ENCODE results near the gene SMIM23.

DNA sequence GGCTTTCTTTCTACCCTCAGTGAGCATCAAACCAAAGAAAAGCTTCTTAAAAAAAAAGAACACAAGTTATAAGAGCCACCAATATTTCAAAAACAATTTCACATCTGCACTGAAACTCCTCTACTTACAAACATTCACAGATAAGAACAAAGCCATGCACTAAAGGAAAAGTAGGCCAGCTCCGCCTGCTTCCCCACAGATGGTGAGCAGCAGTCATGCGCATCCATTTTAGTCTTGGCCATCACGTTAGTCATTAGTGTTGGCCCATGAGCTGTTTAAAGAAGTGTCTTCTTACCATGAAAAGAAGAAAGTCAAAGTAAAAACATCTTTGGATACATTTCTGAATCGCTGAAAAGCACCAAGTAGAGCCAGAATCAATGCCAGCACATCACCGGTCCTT is 40.0 kb upstream of the SMIM23 start:
- TF ChIP-seq, protein P1, sequence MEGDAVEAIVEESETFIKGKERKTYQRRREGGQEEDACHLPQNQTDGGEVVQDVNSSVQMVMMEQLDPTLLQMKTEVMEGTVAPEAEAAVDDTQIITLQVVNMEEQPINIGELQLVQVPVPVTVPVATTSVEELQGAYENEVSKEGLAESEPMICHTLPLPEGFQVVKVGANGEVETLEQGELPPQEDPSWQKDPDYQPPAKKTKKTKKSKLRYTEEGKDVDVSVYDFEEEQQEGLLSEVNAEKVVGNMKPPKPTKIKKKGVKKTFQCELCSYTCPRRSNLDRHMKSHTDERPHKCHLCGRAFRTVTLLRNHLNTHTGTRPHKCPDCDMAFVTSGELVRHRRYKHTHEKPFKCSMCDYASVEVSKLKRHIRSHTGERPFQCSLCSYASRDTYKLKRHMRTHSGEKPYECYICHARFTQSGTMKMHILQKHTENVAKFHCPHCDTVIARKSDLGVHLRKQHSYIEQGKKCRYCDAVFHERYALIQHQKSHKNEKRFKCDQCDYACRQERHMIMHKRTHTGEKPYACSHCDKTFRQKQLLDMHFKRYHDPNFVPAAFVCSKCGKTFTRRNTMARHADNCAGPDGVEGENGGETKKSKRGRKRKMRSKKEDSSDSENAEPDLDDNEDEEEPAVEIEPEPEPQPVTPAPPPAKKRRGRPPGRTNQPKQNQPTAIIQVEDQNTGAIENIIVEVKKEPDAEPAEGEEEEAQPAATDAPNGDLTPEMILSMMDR (IDR thresholded peaks at IDR 0.05), result no peak
- TF ChIP-seq POLR2A (IDR thresholded peaks at IDR 0.05) (no peak), EP300 (IDR thresholded peaks at IDR 0.05) (no peak)

Data from gastroesophageal sphincter (tissue), 3 donors.